LNCAP (cell line): ENCODE data around the gene PROK2.

Experiments used
- TF ChIP-seq, protein P1 (sequence below): fragments of 450-650 bp; IDR thresholded peaks from 2 replicates; pipeline ENCODE4 v1.5.1; 2017; ENCODE audit warnings: mild to moderate bottlenecking

The PROK2 gene

DNA sequence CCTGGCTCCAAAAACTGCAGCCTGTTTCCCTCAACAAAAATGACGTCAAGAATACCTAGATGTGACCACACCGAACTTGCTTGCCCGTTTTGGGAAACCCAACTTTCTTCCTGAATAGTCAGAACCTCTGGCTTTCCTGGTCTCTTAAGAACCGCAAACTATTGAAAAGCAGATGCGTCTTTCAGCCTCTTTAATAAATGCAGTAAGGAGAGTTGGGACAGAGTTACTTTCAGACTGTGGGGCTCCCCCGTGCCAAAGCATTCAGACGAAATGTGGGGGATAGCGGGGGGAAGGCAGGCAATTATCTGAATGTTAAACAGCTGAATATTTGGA lies 1.2 kb upstream of the PROK2 start:
- TF ChIP-seq, protein P1, sequence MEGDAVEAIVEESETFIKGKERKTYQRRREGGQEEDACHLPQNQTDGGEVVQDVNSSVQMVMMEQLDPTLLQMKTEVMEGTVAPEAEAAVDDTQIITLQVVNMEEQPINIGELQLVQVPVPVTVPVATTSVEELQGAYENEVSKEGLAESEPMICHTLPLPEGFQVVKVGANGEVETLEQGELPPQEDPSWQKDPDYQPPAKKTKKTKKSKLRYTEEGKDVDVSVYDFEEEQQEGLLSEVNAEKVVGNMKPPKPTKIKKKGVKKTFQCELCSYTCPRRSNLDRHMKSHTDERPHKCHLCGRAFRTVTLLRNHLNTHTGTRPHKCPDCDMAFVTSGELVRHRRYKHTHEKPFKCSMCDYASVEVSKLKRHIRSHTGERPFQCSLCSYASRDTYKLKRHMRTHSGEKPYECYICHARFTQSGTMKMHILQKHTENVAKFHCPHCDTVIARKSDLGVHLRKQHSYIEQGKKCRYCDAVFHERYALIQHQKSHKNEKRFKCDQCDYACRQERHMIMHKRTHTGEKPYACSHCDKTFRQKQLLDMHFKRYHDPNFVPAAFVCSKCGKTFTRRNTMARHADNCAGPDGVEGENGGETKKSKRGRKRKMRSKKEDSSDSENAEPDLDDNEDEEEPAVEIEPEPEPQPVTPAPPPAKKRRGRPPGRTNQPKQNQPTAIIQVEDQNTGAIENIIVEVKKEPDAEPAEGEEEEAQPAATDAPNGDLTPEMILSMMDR: no peak

DNA sequence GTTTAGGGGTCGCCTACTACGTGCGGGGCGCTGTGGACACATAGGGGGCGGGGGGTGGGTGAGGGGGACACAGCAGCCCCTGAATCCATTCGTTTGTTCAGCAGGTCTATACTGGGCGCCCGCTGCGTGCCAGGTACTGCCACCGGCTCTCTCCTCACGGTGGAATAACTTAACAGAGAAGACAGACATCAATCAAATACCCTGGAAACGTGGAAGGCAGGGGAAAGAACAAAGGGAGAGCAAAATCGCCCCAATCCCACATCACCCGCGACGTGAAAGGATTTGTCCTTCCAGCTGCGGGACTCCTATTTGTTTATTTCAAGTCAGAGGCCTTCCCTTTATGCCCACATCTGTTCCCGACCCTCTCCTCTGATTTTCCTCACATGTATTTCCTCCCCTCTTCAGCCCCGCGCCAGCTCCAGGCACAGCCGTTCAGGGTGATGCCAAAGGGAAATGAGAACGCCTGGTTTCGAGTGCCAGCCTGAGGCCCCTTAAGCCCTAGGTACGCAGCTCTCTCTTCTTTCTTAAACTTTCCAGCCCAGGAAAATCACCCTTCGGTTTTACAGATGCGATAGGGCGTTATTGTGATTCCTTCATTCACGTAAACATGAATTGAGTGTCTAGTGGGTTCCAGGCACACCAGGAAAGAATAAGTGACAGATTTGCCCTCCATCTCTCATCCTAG lies 726 bp upstream of the PROK2 start:
- TF ChIP-seq, protein P1: no peak

DNA sequence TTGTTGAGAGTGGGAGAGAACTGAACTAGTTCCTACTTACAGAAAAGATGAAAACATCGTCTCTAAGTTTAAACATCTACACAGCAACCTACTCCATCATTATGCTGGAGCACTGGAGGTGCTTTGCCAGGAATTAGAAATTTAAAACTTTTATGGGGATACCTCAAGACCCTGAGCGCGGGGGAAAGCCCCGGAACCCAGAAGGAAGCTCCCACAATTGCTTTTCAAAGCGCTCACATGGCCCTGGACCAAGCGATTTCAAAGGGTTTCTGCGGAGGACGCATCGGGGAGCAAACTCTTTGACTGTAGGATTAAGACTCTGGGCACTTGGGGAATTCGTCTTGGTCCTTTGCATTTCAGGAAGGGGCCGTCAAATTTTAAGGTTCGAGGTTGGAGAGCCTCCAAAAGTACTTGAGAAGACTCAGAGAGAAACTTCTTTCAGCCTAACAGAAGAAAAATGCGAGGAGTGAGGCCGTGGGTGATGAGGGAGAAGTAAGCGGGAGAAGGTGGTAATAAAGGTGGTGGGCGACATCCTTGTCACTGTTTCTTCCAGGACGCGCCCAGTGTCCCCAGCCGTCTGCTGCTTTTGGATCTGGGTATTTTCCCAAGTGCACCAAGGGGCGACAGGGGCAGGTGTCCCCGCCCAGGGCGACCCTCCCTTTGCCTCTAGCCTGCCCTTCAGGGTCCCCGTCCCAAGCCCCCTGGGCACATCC lies 591 bp downstream of the PROK2 start:
- TF ChIP-seq, protein P1: no peak

DNA sequence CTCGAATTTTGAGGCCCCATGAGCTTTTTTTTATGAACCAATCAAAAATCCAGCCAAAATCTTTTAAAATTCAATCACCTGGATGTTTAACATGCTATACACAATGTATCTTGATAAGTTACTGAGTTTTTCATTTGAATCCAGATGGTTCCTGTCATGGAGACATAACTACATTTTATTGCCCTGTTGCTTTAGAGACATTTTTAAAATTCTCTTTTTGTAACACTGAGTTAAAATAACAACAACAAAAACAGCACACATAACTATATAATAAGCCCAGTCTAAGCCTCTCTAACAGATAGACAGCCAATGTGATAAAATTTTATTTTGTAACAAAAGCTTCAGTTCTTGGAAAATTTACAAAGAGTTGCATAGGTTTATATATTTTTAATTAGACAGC lies 1.8 kb downstream of the PROK2 start:
- TF ChIP-seq, protein P1: no peak

DNA sequence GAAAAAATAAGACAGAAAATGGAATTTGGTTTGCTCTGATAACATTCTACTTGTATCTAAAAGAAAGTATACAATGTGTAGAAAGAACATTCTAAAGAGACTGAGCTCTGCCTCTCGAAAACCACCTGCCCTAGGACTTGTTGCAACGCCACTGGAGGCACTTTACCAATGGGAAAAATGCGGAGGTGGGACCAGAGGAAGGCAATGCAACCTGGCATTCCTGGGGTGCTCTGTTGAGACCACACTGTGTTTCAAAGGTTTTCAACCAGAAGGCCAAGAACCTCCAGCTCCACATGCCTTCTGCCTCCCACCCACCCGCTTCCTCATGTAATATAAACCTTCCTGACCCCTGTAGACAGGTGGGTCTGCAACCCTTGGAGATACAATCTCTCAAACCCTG lies 4.5 kb downstream of the PROK2 start:
- TF ChIP-seq, protein P1: no peak

DNA sequence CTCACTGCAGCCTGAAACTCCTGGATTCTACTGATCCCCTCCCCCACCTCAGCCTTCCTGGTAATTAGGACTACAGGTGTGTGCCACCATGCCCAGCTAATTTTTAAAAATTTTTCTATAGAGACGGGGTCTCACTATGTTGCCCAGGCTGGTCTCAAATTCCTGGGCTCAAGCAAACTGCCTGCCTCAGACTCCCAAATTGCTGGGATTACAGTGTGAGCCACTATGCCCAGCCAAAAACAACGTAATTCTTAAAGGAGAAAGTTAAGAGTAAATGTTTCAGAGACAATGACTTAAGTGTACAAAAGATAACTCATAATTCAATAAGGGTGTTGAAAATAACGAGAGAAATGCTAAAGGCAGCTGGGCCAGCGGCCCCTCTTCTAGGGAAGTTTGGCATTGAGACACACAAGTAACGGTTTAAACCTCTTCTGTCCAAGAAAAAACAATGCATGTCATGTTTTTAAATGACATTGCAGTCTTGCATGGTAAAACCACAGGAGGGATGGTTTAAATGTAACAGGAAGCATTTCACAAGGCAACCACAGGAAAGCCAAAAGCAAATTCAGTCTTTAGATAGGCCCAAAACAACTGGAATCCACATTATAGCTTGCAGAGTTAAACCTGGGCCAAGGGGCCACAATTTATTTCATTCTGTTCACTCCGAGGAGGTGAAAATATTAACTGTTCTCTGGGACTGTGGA lies 5.1 kb downstream of the PROK2 start:
- TF ChIP-seq, protein P1: no peak

DNA sequence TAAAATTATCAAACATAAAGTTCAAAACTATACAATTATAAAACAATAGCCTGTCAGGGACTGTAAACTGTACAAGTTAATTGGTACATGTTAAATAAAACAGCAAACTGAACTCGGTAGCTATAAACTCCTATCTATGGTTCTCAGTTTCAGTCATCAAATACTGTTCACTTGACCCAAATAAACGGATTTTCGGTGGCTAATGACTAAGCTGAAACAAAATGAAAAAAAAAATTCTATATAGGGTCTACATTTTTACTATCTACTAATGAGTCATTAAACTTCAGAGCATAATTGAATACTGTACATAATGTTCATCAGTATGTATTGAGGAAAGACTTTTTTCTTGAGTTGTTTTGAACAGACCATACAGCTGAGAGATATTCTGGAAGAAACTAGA lies 6.6 kb downstream of the PROK2 start:
- TF ChIP-seq, protein P1: no peak
